ENCODE measurements around the gene SMIM44. TPM values are rescaled to one million over a fixed set of nuclear protein-coding genes. Genes with fewer than 3 reads are reported as not detected.

SMIM44 gene
- total RNA-seq, 1 experiment from 2014 or later, result not detected

- H3K23ac ChIP-seq (ENCODE audit: insufficient read length, low read depth, low read length), result no peak overlapping the region
- no peak overlapping the region for H3T11ph ChIP-seq (ENCODE audit: low read length)
- no peaks in the 10 kb centered on the region for H3K9me3 Mint-ChIP-seq
- no peaks in the 10 kb centered on the region for H3K4me1 ChIP-seq (ENCODE audit: insufficient read depth, low read length)
- H3K9ac ChIP-seq (ENCODE audit: extremely low read depth, insufficient read length, low read length), result no peak overlapping the region
- no peak overlapping the region for H2BK12ac ChIP-seq (ENCODE audit: insufficient read length, low read depth, low read length)
- no peaks in the 10 kb centered on the region for H4K20me1 ChIP-seq (ENCODE audit: control insufficient read depth, insufficient read depth, insufficient read length)
- H2BK5ac ChIP-seq (ENCODE audit: insufficient read length, low read length), result no peak overlapping the region
- no peaks in the 10 kb centered on the region for H3K27me3 Mint-ChIP-seq (ENCODE audit: low read depth)
- TF ChIP-seq CTCF (conservative IDR thresholded peaks at IDR 0.05), result no peak
- H3K27ac Mint-ChIP-seq, result no peak overlapping the region
- no CpG with 5 or more reads among the region's 29 CpGs for WGBS (ENCODE audit: extremely low coverage, insufficient read length, low lambda C conversion rate)
- H4K91ac ChIP-seq (ENCODE audit: insufficient read length, low read depth, low read length), result no peak overlapping the region
- peak; percentile 48 for DNase-seq
- H4K8ac ChIP-seq (replicated peaks; ENCODE audit: insufficient read length, low read depth, low read length), result no peak overlapping the region
- no peaks in the 10 kb centered on the region for H3K79me1 ChIP-seq (ENCODE audit: insufficient read depth, low read depth, low read length, poor library complexity, severe bottlenecking)
- H3K14ac ChIP-seq (ENCODE audit: insufficient read depth, low read length), result no peak overlapping the region
- H3K36me3 Mint-ChIP-seq (ENCODE audit: insufficient read depth in 1 of 3, low read depth in 3 of 3), result peaks cover 20 to 47% (median 47%) of the 10 kb centered on the region in 3 experiments; a peak in 6 of 7 replicates
- no peaks in the 10 kb centered on the region for H3K4me1 Mint-ChIP-seq
- no peak overlapping the region for H3K56ac ChIP-seq (ENCODE audit: insufficient read length, low read depth, low read length)
- no peak overlapping the region for H3K4me2 ChIP-seq (ENCODE audit: insufficient read depth, insufficient read length, low read length)
- no peak overlapping the region for H2BK15ac ChIP-seq (ENCODE audit: low read depth, low read length)
- H3K79me2 ChIP-seq (ENCODE audit: insufficient read depth, low read length), result no peaks in the 10 kb centered on the region
- H3K27ac ChIP-seq (ENCODE audit: insufficient read length, low read depth, low read length), result no peak overlapping the region
- no peaks in the 10 kb centered on the region for H3K27me3 ChIP-seq (ENCODE audit: insufficient read depth, low read length)
- H3K4ac ChIP-seq (ENCODE audit: low read depth, low read length), result no peak overlapping the region
- no peak overlapping the region for H2AK5ac ChIP-seq (ENCODE audit: insufficient read length, low read length)
- H3K18ac ChIP-seq (ENCODE audit: insufficient read length, low read depth, low read length), result no peak overlapping the region
- no peak overlapping the region for H4K5ac ChIP-seq (ENCODE audit: insufficient read length, low read depth, low read length)
- no peak overlapping the region for H3K4me3 Mint-ChIP-seq
- H2BK120ac ChIP-seq (ENCODE audit: low read depth, low read length, poor library complexity, severe bottlenecking), result no peak overlapping the region
- H3K9me3 ChIP-seq (ENCODE audit: control insufficient read depth, low read depth, low read length), result no peaks in the 10 kb centered on the region
- H3K23me2 ChIP-seq (ENCODE audit: insufficient read length, low read depth, low read length, poor library complexity, severe bottlenecking), result no peaks in the 10 kb centered on the region
- H2BK20ac ChIP-seq (ENCODE audit: low read depth, low read length, poor library complexity, severe bottlenecking), result no peak overlapping the region
- no peak overlapping the region for H2AFZ ChIP-seq (ENCODE audit: low read length)
Measured at GRCh38 chr19:3531716-3532115, 48.5 kb upstream of the SMIM44 start.
